Stimulated activated CD4-positive, alpha-beta T cell treated with anti-CD3 and anti-CD28 coated beads, Interleukin-12 subunit alpha, Interleukin-12 subunit beta, amount 100 ng/mL, for 48 hours (primary cell): ENCODE measurements around the gene NEUROD4.

Experiments used
- DNase-seq, 3 donors: peaks; one replicate each; pipeline ENCODE4 v3.0.0-alpha.2; 2020; ENCODE audit warnings: low read depth in 2 of 3, low spot score in 1 of 3

NEUROD4 gene

GRCh38 chr12:54997929-54998522, 21.7 kb upstream of the NEUROD4 start:
- no peak for DNase-seq

- DNase-seq, result no peak
These were observed 20.7 kb upstream of the NEUROD4 start for GRCh38 chr12:54998958-54999510.

GRCh38 chr12:55001198-55001868, 18.4 kb upstream of the NEUROD4 start:
- DNase-seq, result no peak

DNA sequence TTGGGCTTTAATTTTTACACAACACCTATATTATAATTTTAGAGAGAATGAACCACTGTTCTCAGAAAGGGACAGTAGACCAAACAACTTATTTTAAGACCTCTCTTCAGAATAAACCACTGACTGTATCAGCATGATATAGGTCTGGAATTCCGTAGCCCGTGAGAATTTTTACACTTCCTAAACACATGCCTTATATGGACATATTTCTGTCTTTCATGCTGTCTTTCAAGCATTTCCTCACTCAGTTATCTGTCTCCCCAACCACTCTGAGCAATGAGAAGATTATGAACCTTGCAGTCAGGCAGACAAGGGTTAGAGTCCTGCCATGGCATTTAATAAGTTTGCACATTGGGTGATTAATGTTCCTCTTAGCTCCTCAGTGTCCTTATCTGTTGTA, 17.4 kb upstream of the NEUROD4 start:
- no peak for DNase-seq

DNA sequence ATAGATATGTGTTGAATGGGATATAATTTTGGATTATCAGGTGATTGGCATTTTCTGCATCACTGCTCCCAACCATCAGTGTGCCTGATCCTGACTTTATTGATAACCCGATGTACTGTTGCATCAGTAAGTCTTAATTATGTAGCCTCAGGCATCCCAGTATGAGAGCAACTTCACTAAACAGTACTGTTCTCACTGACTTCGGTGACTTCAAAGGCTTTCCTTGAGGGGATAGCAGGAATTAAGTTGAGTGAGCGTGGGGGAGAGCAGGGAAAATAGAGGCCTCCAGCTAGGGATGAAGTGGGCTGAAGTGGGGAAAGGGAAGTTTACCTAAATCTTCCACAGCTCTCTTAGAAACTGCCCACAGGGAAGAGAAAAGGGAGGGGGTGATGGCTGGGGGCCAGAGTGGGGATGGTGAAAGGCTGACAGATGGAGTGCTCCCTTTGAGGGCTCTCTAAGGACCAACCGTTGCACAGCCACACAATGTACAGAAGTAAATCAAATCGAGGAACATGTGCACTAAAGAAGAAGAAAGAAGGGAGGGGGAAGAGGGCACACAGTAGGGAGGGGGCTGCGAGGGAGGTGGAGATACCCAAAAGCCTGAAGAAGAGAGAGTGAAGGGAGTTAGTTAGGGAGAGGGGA, 10.7 kb upstream of the NEUROD4 start:
- no peak for DNase-seq

- no peak for DNase-seq
These were observed 2.3 kb upstream of the NEUROD4 start for GRCh38 chr12:55017416-55017925.

GRCh38 chr12:55024575-55024974, 4.8 kb downstream of the NEUROD4 start:
- no peak for DNase-seq

DNA sequence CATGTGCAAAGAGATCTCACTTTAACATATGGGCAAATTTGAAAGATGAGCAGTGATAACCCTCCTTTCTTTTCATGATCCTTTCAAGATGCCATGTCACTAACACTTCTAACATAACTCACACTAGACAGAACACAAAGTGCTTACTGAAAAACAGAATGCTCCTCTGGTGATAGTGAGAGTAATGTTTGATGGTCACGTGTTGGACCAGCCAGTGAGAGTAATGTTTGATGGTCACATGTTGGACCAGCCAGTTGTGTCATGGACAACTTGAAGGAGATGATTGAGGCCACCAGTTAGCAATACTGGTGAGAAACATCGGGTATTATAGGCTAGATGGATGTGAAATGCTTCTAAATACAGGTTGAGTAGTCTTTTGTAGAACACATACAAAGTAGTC, 5.7 kb downstream of the NEUROD4 start:
- DNase-seq, result no peak

GRCh38 chr12:55034218-55034617, 14.4 kb downstream of the NEUROD4 start:
- DNase-seq, result no peak

- DNase-seq, result no peak
These were observed 16.7 kb downstream of the NEUROD4 start for GRCh38 chr12:55036326-55037115.

DNA sequence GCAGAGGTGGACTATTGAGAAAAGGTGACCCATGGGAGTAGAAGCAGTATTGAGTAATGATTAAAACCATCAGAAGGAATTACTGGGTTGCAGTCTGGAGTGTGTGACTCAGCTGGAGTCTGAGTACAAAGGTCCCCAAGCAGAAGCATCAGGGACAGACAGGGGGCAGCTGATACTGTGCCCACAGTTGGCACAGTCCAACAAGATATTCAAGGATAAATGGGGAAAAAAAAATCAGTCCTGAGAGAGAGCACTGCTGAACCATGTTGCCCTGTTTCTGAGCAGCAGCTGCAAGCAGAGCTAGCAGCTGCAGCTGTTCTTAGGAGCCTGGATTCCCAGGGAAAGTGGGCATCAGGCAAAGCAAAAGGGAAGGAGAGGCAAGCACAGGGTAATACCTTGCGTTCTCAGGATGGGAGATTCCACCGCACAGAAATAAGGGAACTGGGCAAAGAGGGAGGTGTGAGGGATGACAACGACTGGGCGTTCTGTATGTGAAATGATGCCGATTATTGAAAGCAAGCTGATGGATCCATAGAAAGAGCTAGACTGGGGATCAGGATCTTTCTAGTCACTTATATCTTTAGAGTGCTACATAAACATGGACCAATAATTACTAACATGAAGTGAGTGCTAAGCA, 17.7 kb downstream of the NEUROD4 start:
- DNase-seq, result no peak

GRCh38 chr12:55039395-55040354, 19.9 kb downstream of the NEUROD4 start:
- DNase-seq, result no peak

DNA sequence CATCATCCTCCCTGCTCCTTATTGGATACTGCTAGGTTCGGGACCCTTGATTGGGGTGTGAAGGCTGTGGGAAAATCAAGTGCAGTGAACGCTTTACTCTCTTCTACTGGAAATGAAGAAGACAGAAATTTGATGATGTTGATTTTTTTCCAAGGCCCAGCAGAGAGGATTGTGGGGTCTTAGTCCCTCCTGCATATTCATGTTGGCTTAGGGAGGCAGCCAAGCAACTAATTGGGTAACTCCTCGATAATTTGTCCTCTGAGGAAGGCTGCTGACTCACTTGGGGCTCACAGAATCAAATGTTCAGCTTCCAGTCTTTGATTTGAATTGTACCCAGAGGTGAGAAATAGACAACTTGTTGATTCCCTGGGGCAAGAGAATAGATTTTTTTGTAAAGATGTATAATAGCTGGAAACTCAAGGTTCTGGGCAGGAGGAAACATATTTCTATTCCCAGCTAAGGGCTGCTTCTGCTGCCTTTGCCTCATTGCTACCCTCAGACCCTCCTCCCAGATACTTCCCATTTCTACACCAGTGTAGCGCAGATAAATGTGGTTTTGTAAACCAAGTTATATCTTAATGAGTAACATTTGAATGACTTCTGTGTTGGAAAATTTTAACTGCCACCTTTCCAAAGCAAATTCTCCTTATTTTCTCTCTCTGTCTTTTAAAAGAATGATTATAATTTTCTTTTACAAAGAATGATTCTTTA, 21.7 kb downstream of the NEUROD4 start:
- DNase-seq, result no peak

- DNase-seq, result no peak
These were observed 23.8 kb downstream of the NEUROD4 start for GRCh38 chr12:55043542-55043941.

GRCh38 chr12:55044135-55044534, 24.4 kb downstream of the NEUROD4 start:
- no peak for DNase-seq

DNA sequence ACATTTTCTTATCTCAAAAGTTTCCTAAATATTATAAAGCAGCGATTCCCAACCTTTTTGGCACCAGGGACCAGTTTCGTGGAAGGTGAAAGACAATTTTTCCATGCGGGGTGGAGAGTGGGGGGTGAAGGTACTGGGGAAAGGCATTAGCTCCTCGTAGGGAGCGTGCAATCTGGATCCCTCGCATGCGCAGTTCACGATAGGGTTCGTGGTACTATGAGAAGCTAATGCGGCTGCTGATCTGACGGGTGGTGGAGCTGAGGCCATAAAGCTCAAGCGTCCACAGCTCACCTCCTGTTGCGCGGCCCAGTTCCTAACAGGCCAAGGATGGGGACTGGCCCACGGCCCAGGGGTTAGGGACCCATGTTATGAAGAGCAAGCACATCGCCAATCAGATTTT, 29.9 kb downstream of the NEUROD4 start:
- DNase-seq, result no peak

DNA sequence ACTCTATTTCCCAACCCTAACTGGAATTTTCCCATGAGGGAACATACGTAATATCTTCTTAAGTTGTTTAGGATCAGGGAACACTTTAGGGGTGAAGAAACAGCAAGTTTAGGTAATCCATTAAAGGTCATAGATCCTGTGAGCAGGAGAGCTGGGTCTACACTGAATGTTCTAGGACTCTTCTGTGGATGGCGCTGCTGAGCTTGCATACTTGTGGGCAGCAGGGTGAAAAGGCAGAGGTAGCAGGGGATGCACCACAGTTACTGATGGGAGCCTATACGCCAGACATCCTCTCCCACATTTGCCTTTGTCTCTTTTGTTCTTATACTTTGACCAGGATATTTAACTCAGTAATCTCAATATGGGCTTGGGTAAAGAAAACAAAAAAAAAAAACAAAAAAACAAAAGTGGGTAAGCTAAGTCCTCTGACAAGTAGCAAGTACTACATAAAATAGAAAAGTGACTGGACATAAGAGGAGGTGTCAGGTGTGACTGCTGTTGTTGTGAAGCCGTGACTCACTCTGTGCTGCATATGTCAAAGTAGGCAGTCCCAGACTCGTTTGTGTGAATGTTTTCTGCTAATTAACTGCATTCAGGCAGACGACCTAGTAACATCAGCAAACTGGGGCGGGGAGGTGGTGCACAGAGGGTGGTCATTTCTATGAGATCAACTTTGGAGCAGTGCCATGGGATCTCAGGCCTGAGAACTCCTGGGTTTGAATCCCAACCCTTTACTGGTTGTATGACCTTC, 31.6 kb downstream of the NEUROD4 start:
- no peak for DNase-seq

GRCh38 chr12:55057481-55057880, 37.7 kb downstream of the NEUROD4 start:
- no peak for DNase-seq
